Breast epithelium (tissue), 3 donors: Measurements from ENCODE around the gene GCNT2.

Source experiments
- CTCF ChIP-seq, 3 donors: fragments of 450-650 bp; IDR thresholded peaks; one replicate each; pipeline ENCODE4 v1.5.1; 2016 to 2017; ENCODE audit warnings: antibody characterized with exemption in 3 of 3, mild to moderate bottlenecking in 3 of 3, moderate library complexity in 3 of 3
- POLR2A ChIP-seq: fragments of 450-650 bp; IDR thresholded peaks from one replicate; pipeline ENCODE4 v1.6.1; 2016; ENCODE audit warnings: antibody characterized with exemption, mild to moderate bottlenecking, moderate library complexity
- POLR2AphosphoS5 ChIP-seq, 3 donors: sonication (generic); formaldehyde crosslinking; IDR thresholded peaks; one replicate each; pipeline ENCODE4 v1.6.1; 2017; ENCODE audit warnings: antibody characterized with exemption in 3 of 3

- no peak for TF ChIP-seq CTCF (IDR thresholded peaks at IDR 0.05)
- TF ChIP-seq POLR2A: no peak
- no peak for TF ChIP-seq POLR2AphosphoS5 (IDR thresholded peaks at IDR 0.05)
Measured at GRCh38 chr6:10644225-10644624, 123.1 kb downstream of the GCNT2 start.
